CMK (cell line): ENCODE measurements around the gene RAD51B.
"Not testable (repeated sequence)": the region's sequence is repeated elsewhere in the genome, so short reads cannot be mapped to it uniquely, and the experiment has no call there.

ENCODE experiments used
- DNase-seq: peaks from one replicate; pipeline ENCODE4 v3.0.0-alpha.2; 2010; ENCODE audit warnings: low read depth

RAD51B gene

DNA sequence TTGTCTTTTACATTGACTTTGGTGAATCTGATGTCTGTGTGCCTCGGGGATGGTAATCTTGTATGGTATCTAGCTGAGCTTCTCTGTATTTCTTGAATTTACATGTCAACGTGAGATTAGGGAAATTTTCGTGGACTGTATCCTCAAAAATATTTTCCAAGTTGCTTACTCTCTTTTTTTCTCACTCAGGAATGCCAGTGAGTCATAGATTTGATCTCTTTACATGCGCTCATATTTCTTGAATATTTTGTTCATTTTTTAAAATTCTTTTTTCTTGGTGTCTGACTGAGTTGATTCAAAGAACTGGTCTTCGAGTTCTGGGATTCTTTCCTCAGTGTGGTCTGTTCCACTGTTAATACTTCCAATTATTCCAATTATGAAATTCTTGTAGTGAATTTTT is 207.7 kb downstream of the RAD51B start:
- DNase-seq = no peak

DNA sequence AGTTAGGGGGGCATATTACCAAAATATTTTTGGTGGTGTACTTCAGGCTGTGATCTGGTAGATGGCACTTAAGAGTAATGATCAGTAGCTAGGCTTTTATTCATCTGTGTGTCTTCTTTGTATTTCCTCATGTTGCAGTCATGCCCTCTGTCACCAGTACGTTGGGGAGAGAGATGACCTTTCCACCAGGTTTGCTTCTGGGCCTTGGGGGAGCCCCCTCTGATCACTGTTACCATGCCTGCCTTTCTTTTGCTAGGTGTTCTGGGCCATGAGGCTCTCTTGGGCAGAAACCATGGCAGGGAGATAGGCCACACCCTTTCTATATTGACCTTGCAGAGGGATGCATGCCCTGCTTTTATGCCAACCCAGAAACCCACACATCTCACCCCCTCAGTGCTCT is 208.5 kb downstream of the RAD51B start:
- no peak for DNase-seq

GRCh38 chr14:68031011-68031410 is 211.4 kb downstream of the RAD51B start:
- not testable (repeated sequence) for DNase-seq

GRCh38 chr14:68032154-68032553 is 212.6 kb downstream of the RAD51B start:
- DNase-seq = no peak

DNA sequence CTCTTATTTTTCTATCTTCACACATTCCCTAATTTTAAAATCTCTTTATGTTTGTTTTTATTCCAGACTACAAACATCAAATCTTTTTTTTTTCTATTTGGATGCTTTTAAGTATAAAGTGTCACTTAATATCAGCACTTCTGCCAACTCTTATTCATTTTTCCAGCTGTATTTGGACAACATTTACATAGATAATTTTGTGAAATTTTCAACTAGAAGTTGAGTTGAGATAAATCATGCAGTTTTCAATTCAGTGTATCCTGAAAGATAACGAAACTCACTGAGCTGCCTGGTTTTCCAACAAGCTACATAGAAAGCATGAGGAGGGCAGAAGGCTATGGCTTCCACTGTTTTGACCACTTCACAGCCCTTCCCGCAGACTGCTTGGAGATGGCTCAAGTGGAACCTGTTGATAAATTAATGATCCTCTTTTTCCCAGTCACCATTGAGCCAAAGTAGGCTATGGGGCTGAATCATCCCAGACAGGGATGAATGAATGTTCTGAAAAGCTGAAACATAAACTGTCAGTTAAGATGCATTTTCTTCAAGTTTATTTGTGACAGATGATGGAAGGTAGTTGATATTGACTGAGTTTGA is 213.9 kb downstream of the RAD51B start:
- no peak for DNase-seq

DNA sequence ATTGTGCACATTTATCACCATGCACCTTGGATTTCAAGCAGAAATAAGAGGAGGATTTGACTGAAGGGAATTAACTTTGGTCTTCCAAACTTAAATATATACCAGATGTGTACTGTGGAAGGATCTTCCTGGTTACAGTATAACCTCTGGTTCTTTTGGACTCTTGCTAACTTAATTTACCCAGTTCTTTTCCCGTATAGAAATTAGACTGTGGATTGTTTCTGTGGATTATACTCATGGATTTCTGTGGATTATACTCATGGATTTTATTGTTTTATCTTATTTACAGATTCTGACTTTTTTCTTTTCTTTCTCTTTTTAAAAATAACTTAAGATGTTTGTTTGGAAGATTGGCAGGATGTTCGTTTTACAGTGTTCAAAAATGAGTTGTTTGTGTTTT is 215.3 kb downstream of the RAD51B start:
- no peak for DNase-seq

- DNase-seq = no peak
These were observed 216.6 kb downstream of the RAD51B start for GRCh38 chr14:68036202-68036601.

- no peak for DNase-seq
These were observed 220.0 kb downstream of the RAD51B start for GRCh38 chr14:68039593-68039992.

GRCh38 chr14:68040633-68041369 is 221.2 kb downstream of the RAD51B start:
- no peak for DNase-seq

- DNase-seq = no peak
These were observed 222.3 kb downstream of the RAD51B start for GRCh38 chr14:68041876-68042354.

DNA sequence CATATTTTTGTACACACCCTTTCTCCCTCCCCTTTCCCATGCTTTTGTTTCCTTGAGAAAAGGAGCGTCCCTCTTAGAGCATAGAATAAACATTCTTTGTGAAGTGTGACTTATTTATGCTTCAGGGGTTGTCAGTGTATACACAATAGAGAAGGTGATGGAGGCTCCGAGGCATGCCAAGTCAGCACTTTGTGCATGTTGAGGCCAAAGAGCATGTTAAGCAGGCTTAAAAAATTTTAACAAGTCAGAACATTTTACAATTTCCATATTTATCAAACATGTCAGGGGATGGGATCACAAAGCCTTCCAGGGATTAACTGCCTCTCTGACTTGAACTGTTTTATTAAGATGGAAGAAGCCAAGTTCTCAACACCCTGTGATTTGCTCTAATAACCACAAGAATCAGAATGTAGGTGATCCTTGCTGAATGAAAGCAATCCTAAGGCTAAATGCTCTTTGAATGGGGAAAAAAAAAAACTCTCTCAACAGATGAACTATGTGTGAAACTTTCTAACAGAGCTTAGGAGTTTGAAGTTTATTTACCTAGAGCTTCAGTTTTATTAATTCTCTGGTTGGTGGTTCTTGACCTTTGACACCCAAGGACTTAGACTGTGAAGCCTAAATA is 223.1 kb downstream of the RAD51B start:
- no peak for DNase-seq

DNA sequence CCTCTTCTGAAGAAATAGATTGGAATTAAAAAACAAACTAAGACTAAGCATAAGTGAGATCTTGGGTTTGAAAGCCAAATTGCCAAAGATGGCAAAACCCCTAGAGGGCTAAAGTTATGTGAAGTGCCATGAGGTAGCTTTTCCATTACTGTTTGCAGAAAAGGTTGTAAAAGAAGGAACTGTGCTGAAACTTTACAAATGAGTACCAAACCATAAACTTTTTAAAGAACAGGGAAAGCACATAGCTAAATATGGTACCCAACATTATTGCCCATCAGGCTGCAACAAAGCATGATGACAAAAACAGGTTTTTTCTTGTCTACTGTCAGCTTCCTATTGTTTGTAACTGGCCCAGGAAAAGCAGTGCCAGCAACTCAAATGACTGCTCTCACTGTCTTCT is 224.2 kb downstream of the RAD51B start:
- no peak for DNase-seq

GRCh38 chr14:68047906-68048305 is 228.3 kb downstream of the RAD51B start:
- no peak for DNase-seq

DNA sequence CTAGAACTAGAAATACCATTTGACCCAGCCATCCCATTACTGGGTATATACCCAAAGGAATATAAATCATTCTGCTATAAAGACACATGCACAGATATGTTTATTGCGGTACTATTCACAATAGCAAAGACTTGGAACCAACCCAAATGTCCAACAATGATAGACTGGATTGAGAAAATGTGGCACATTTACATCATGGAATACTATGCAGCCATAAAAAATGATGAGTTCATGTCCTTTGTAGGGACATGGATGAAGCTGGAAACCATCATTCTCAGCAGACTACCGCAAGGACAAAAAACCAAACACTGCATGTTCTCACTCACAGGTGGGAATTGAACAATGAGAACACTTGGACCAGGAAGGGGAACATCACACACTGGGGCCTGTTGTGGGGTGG is 229.2 kb downstream of the RAD51B start:
- DNase-seq = not testable (repeated sequence)

- no peak for DNase-seq
These were observed 230.6 kb downstream of the RAD51B start for GRCh38 chr14:68050177-68050576.

DNA sequence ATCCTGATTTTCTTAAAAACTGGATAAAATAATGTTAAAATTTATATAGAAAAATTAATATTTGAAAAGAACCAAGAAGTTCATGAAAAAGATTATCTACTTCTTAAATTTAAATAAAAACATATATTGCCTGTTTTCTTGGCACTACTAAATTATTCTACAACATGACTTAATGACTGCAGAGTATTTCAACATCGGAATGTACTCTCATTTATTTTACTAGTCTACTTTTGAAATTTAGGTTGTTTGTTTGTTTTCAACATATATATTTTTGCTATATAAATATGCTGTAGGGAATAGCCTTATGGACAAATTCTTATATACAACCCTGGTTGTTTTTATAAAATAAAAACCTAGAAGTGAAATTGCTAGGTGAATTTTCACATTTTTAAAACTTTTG is 231.6 kb downstream of the RAD51B start:
- DNase-seq = no peak

DNA sequence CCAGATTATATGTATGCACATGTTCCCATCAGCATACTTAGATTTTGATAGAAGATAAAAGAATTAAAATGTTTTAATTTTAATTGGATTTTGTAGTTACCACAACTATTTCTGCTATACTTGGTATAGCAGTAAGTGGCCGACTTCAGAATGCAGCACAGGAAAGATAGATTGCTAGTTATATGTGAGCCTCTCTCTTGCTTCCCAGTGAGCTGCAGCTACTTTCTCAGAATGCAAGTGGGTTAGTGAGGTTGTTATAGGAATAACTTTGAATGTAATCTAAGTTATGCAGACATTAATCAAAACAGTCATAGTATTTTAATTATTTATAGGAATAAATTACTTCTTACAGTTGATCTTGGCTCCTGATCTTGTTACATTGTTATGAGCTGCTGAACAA is 240.6 kb downstream of the RAD51B start:
- no peak for DNase-seq

DNA sequence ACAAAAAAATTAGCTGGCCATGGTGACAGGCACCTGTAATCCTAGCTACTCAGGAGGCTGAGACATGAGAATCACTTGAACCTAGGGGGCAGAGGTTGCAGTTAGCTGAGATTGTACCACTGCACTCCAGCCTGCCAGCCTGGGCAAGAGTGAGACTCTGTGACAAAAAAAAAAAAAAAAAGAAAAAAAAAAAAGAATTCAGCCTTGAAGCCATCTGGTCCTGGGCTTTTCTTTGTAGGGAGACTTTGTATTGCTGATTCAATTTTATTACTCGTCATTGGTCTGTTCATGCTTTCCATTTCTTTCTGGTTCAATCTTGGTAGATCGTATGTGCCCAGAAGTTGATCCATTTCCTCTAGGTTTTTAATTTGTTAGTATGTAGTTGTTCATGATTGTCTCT is 243.1 kb downstream of the RAD51B start:
- no peak for DNase-seq

- no peak for DNase-seq
These were observed 245.7 kb downstream of the RAD51B start for GRCh38 chr14:68065322-68065721.

- no peak for DNase-seq
These were observed 255.3 kb downstream of the RAD51B start for GRCh38 chr14:68074765-68075381.

DNA sequence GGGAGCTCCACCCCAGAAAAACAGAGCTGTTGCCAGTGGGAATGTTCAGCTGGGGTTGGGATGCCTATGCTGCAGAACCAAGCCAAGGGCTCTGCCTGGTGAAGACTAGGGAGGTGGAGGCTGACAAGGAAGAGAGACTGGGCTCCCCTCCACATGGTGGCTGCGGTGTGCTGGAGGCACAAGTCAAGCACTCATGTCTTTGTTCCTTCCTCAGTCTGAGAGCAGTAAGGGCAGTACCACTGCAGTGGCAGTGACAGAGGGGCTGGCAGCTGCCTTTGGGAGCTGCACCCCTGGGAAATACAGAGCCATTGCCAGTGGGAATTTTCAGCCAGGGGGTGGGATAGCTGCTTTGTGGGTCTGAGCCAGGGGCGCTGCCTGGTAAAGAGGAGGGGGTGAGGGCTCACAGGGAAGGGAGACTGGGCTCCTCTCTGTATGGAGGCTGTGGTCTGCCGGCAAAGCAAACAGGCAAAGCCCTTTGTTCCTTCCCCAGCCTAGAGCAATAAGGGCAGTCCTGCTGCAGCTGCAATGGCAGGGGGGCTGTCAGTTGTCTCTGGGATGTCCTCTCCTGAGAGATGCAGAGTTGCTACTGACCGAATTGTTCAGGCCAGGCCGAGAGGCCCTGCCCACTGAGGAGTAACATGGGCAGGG is 255.9 kb downstream of the RAD51B start:
- DNase-seq = no peak

- DNase-seq = no peak
These were observed 256.9 kb downstream of the RAD51B start for GRCh38 chr14:68076451-68076850.
